B cell (primary cell): Measurements from ENCODE around the gene PRR33. TPM values are rescaled to one million over a fixed set of nuclear protein-coding genes. Genes with fewer than 3 reads are reported as not detected.

Source experiments
- ATAC-seq: fragments of 200-7000 bp; cut with Tn5 transposase; one replicate; pipeline ENCODE4 v1.10.0; 2021; ENCODE audit warnings: low read depth, mild to moderate bottlenecking, moderate number of reproducible peaks, moderate library complexity
- CTCF ChIA-PET: fragments of 350-600 bp; sonication (Branson Sonifier 250); formaldehyde crosslinking; loops from one replicate; lab custom pipeline; 2021; ENCODE audit warnings: antibody characterized with exemption, inconsistent platforms; lab: Charles Lee
- POLR2A ChIA-PET: fragments of 350-600 bp; sonication (Branson Sonifier 250); formaldehyde crosslinking; loops from one replicate; lab custom pipeline; 2021; ENCODE audit warnings: antibody characterized with exemption; lab: Charles Lee
- DNase-seq: peaks from one replicate; pipeline ENCODE4 v3.0.0; 2013
- H2AFZ ChIP-seq: 2 replicates; pipeline ENCODE4 v1.6.1; 2012; ENCODE audit warnings: mild to moderate bottlenecking, low read depth, low read length; ENCODE audit not compliant: insufficient read depth, poor library complexity, severe bottlenecking
- H3K27ac ChIP-seq, 2 donors: 1 replicate in 1 of 2; 2 replicates in 1 of 2; pipeline ENCODE4 v1.5.1; 2012 to 2013; ENCODE audit warnings: low read length in 2 of 2, mild to moderate bottlenecking in 2 of 2, moderate library complexity in 1 of 2
- H3K27me3 ChIP-seq, 4 experiments: fragments of 200-600 bp in 1 of 4; sonication (generic) in 1 of 4; replicated peaks in 1 of 4; 1 replicate in 2 of 4; 2 replicates in 2 of 4; pipeline versions ENCODE4 v1.6.1 to v1.7.0; 2013 to 2016; ENCODE audit warnings: low read length in 3 of 4, mild to moderate bottlenecking in 2 of 4, mixed read lengths in 1 of 4, moderate library complexity in 1 of 4; ENCODE audit not compliant: insufficient read depth in 4 of 4, control insufficient read depth in 3 of 4; ENCODE audit errors: control extremely low read depth in 1 of 4
- H3K36me3 ChIP-seq, 2 experiments: replicated peaks in 1 of 2; 1 replicate in 1 of 2; 2 replicates in 1 of 2; pipeline versions ENCODE4 v1.6.1 to v1.7.1; 2013; ENCODE audit warnings: low read length in 1 of 2; ENCODE audit not compliant: insufficient read depth in 2 of 2, control insufficient read depth in 1 of 2; ENCODE audit errors: control extremely low read depth in 1 of 2, extremely low read depth in 1 of 2
- H3K4me1 ChIP-seq, 2 donors: fragments of 200-600 bp in 1 of 2; sonication (generic) in 1 of 2; 1 replicate in 1 of 2; 2 replicates in 1 of 2; pipeline versions ENCODE4 v1.5.1 to v1.6.1; 2013 to 2017; ENCODE audit warnings: low read length in 2 of 2; ENCODE audit not compliant: control insufficient read depth in 2 of 2, insufficient read depth in 2 of 2
- H3K4me2 ChIP-seq: replicated peaks from 2 replicates; pipeline ENCODE3; 2012; ENCODE audit warnings: mild to moderate bottlenecking, low read depth, low read length; ENCODE audit not compliant: poor library complexity, severe bottlenecking
- H3K4me3 ChIP-seq, 5 experiments: fragments of 200-600 bp in 1 of 5; sonication (generic) in 1 of 5; 1 replicate in 3 of 5; 2 replicates in 2 of 5; pipeline versions ENCODE4 v1.5.1 to v1.7.0; 2011 to 2016; ENCODE audit warnings: low read length in 4 of 5, mild to moderate bottlenecking in 4 of 5, low read depth in 2 of 5, control low read depth in 1 of 5, moderate library complexity in 1 of 5; ENCODE audit not compliant: insufficient read depth in 1 of 5; ENCODE audit errors: control extremely low read depth in 1 of 5, extremely low read depth in 1 of 5
- H3K79me2 ChIP-seq: fragments of 200-600 bp; sonication (generic); one replicate; pipeline ENCODE4 v1.6.0; 2016; ENCODE audit warnings: low read length; ENCODE audit not compliant: control insufficient read depth, insufficient read depth
- H3K9ac ChIP-seq: fragments of 200-600 bp; sonication (generic); 2 replicates; pipeline ENCODE4 v1.6.1; 2017; ENCODE audit warnings: mild to moderate bottlenecking, low read length, moderate library complexity
- H3K9me3 ChIP-seq, 3 donors: one replicate each; pipeline versions ENCODE4 v1.6.1 to v1.7.1; 2013; ENCODE audit warnings: low read length in 2 of 3; ENCODE audit not compliant: control insufficient read depth in 2 of 3, insufficient read depth in 1 of 3; ENCODE audit errors: control extremely low read depth in 1 of 3
- H4K20me1 ChIP-seq: 2 replicates; pipeline ENCODE4 v1.6.0; 2012; ENCODE audit warnings: mild to moderate bottlenecking, low read length; ENCODE audit not compliant: insufficient read depth, control insufficient read depth, poor library complexity, severe bottlenecking
- H3K27ac Mint-ChIP-seq: one replicate; pipeline ENCODE4 v1.8.0; 2021; ENCODE audit warnings: mixed read lengths
- H3K27me3 Mint-ChIP-seq: one replicate; pipeline ENCODE4 v1.8.0; 2021; ENCODE audit warnings: mixed read lengths
- H3K4me1 Mint-ChIP-seq: one replicate; pipeline ENCODE4 v1.8.0; 2021; ENCODE audit warnings: mixed read lengths
- H3K4me3 Mint-ChIP-seq: one replicate; pipeline ENCODE4 v1.8.0; 2021; ENCODE audit warnings: mixed read lengths
- H3K9me3 Mint-ChIP-seq: one replicate; pipeline ENCODE4 v1.8.0; 2022; ENCODE audit warnings: mixed read lengths; ENCODE audit not compliant: insufficient read depth
- EZH2 ChIP-seq: IDR thresholded peaks from 2 replicates; pipeline ENCODE4 v1.6.1; 2012; ENCODE audit warnings: borderline replicate concordance, low read depth, mild to moderate bottlenecking, moderate library complexity, low read length; ENCODE audit not compliant: insufficient read depth, poor library complexity, severe bottlenecking
- WGBS: methylation state at CpG from one replicate; pipeline ENCODE4 v1.1.5; 2013; ENCODE audit warnings: missing lambda C conversion rate; ENCODE audit not compliant: insufficient coverage; 5-methylcytosine and 5-hydroxymethylcytosine counted together
- intact Hi-C: fragments of 100-400 bp; cut with micrococcal nuclease; formaldehyde crosslinking; loops from one replicate; pipeline ENCODE4 v1.10.0; 2022
- polyA plus RNA-seq: library from polyadenylated mRNA; depleted of rRNA; stranded (reverse); fragments of >200 nt; gene quantifications from 2 replicates; pipeline ENCODE4 v1.2.3, GENCODE V29; 2012
- total RNA-seq, 2 donors: library from RNA; stranded (reverse); fragments of 120-200 nt in 1 of 2; gene quantifications; 1 replicate in 1 of 2; 2 replicates in 1 of 2; pipeline versions ENCODE4 v1.2.3 to v1.2.4, GENCODE V29; 2013 to 2022
- TF ChIP-seq, protein P1 (sequence below): fragments of 200-600 bp; IDR thresholded peaks from one replicate; pipeline ENCODE4 v1.8.0; 2022; ENCODE audit warnings: antibody characterized with exemption, mild to moderate bottlenecking

Gene PRR33
- total and polyA plus RNA-seq, 2 donors (not counting 1 experiment from before 2014, with no cell fraction given), result not detected

- Mint-ChIP-seq H3K4me3 (no peak overlapping the region), H3K9me3 (no peaks in the 10 kb centered on the region), H3K4me1 (peaks cover 5% of the 10 kb centered on the region), H3K27ac (no peak overlapping the region), H3K27me3 (peaks cover 13% of the 10 kb centered on the region)
- TF ChIP-seq EZH2, result no peak
- TF ChIP-seq, protein P1, sequence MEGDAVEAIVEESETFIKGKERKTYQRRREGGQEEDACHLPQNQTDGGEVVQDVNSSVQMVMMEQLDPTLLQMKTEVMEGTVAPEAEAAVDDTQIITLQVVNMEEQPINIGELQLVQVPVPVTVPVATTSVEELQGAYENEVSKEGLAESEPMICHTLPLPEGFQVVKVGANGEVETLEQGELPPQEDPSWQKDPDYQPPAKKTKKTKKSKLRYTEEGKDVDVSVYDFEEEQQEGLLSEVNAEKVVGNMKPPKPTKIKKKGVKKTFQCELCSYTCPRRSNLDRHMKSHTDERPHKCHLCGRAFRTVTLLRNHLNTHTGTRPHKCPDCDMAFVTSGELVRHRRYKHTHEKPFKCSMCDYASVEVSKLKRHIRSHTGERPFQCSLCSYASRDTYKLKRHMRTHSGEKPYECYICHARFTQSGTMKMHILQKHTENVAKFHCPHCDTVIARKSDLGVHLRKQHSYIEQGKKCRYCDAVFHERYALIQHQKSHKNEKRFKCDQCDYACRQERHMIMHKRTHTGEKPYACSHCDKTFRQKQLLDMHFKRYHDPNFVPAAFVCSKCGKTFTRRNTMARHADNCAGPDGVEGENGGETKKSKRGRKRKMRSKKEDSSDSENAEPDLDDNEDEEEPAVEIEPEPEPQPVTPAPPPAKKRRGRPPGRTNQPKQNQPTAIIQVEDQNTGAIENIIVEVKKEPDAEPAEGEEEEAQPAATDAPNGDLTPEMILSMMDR, result no peak
- H3K4me2 ChIP-seq, result no peak overlapping the region
- no peaks in the 10 kb centered on the region for H4K20me1 ChIP-seq
- H3K36me3 ChIP-seq, result no peaks in the 10 kb centered on the region
- DNase-seq, result no peak
- no peak overlapping the region for H3K4me3 ChIP-seq
- no peak overlapping the region for H3K27ac ChIP-seq
- ATAC-seq, result no peak
- ChIA-PET CTCF (no interaction called here), POLR2A (no interaction called here)
- no peaks in the 10 kb centered on the region for H3K9me3 ChIP-seq
- 100% methylated on average over 2 of the region's 7 CpGs for WGBS
- H3K27me3 ChIP-seq, result peaks cover 0 to 6% (median 0%) of the 10 kb centered on the region in 4 experiments
- no peak overlapping the region for H2AFZ ChIP-seq
- H3K79me2 ChIP-seq, result no peaks in the 10 kb centered on the region
- H3K9ac ChIP-seq, result no peak overlapping the region
- H3K4me1 ChIP-seq, result no peaks in the 10 kb centered on the region
- intact Hi-C loops, result no loop called here
These were observed 17.8 kb upstream of the PRR33 start for GRCh38 chr11:1909524-1909923.

DNA sequence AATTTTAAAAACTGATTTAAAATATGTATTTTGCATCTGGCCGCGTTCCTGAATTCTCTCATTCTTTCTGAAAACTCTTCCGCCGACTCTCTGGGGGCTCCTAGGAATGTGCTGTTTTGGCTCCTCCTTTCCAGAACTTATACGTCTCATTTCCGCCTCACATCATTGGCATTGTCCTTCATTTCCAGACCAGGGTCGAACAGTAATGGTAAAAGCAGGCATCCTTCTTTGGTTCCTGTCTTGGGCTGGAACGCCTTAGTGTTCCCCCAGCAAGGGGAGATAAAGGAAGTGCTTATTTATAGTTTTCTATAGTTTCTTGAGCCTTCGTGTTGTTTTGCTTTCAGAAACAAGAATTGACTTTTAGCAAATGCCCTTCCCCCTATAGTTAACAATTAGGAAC lies 16.9 kb upstream of the PRR33 start:
- CTCF ChIA-PET, result interaction anchor here (1.4 kb wide), 1 partner anchor 215 kb away, joined by 3 read pairs; no protein-coding TSS in a partner anchor
- Histone ChIP-seq H3K9me3 (no peaks in the 10 kb centered on the region), H3K4me1 (no peaks in the 10 kb centered on the region), H3K36me3 (no peaks in the 10 kb centered on the region), H3K27ac (no peak overlapping the region), H3K27me3 (peaks cover 0 to 6% (median 0%) of the 10 kb centered on the region in 4 experiments), H3K4me3 (no peak overlapping the region), H4K20me1 (no peaks in the 10 kb centered on the region), H3K79me2 (no peaks in the 10 kb centered on the region), H3K9ac (no peak overlapping the region), H2AFZ (no peak overlapping the region), H3K4me2 (no peak overlapping the region)
- Mint-ChIP-seq H3K4me3 (no peak overlapping the region), H3K27me3 (peaks cover 7% of the 10 kb centered on the region), H3K9me3 (no peaks in the 10 kb centered on the region), H3K4me1 (peaks cover 5% of the 10 kb centered on the region), H3K27ac (no peak overlapping the region)
- 100% methylated on average over 4 of the region's 9 CpGs for WGBS
- POLR2A ChIA-PET, result no interaction called here
- intact Hi-C loops, result no loop called here
- TF ChIP-seq, protein P1, result no peak
- TF ChIP-seq EZH2, result no peak
- no peak for DNase-seq
- ATAC-seq, result no peak
